Fibroblast of mammary gland (primary cell): ENCODE measurements around the gene GRIA1.

ENCODE experiments used
- DNase-seq: peaks from one replicate; pipeline ENCODE4 v3.0.0-alpha.2; 2010; ENCODE audit warnings: low read depth
- H3K4me3 ChIP-seq: 2 replicates; pipeline ENCODE4 v1.5.1; 2011; ENCODE audit warnings: low read depth, mild to moderate bottlenecking, low read length, moderate library complexity; ENCODE audit not compliant: control insufficient read depth
- CTCF ChIP-seq: conservative IDR thresholded peaks from 2 replicates; pipeline ENCODE4 v1.5.1; 2011; ENCODE audit warnings: low read depth, low read length, inconsistent platforms; ENCODE audit not compliant: control insufficient read depth, insufficient read depth

Gene GRIA1

GRCh38 chr5:153491038-153491744 lies 721 bp downstream of the GRIA1 start:
- DNase-seq: no peak
- H3K4me3 ChIP-seq: peak overlapping the region; percentile 51
- TF ChIP-seq CTCF: no peak

GRCh38 chr5:153491856-153492255 lies 1.4 kb downstream of the GRIA1 start:
- TF ChIP-seq CTCF: no peak
- no peak for DNase-seq
- H3K4me3 ChIP-seq: no peak overlapping the region

DNA sequence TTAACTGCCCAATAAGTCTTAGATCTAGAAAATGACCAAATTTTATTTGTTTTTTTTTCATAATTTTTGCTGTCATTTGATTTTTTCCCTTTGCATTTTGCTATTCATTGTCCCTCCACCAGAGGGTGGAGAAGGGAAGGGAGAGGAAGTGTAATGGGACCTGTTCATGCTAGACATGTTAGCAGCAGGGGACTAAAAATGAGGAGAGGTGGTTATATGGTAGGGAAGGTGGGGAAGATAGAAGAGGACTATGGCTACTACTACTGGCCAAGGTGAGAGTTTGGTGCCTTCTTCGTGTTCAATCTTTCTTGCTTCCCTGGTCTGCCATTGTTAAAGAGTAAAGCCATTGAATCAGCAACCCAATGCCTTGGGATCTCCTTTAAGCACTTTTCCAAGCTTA lies 6.4 kb downstream of the GRIA1 start:
- no peak overlapping the region for H3K4me3 ChIP-seq
- DNase-seq: peak; percentile 56
- peak; percentile 98 for TF ChIP-seq CTCF

DNA sequence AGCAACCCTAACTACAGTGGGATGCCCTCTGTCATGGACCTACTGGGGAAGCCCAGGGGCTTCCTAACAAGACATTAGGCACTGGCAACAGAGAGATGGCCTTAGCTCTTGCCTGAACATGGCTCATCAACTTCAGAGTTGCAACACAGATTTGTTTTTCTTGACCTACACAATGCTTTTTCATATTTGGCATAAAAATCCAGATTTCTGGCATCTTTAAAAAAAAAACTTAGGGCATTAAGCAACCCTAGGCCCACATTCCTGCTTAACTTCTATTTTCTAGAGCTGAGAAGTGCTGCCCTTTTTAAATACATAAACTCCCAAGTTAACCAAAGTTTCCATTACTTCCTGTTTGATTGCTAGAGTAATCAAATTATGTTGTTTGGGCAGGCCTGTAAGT lies 8.0 kb downstream of the GRIA1 start:
- no peak for TF ChIP-seq CTCF
- no peak overlapping the region for H3K4me3 ChIP-seq
- peak; percentile 32 for DNase-seq

GRCh38 chr5:153500178-153500577 lies 9.7 kb downstream of the GRIA1 start:
- DNase-seq: no peak
- TF ChIP-seq CTCF: no peak
- no peak overlapping the region for H3K4me3 ChIP-seq

DNA sequence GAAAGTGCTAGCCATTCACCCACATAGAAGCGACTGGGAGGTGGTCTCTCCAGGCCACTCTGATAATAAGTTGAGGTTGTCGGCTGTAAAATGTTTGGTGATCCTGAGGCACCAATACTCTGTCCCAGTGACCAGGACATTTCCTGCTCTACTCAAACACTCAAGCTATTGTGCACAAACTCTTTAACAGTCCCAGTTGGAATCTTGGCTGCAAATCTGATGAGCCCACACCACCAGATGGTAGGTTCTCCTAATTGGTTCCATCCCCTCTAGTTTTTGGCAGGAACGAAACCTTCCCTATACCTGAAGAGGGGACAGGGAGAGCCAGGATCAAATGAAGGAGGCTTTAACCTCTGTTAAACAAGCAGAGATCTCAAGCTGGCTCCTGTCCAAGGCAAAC lies 14.3 kb downstream of the GRIA1 start:
- H3K4me3 ChIP-seq: no peak overlapping the region
- TF ChIP-seq CTCF: no peak

GRCh38 chr5:153508700-153509099 lies 18.2 kb downstream of the GRIA1 start:
- TF ChIP-seq CTCF: no peak
- no peak for DNase-seq
- no peak overlapping the region for H3K4me3 ChIP-seq

More for the DNA sequence above, 14.3 kb downstream of the GRIA1 start:
- no peak for DNase-seq
